AG20443 (cell line): Measurements from ENCODE around the gene TCERG1L.

Source experiments
- DNase-seq: peaks from one replicate; pipeline ENCODE4 v3.0.0; 2012; ENCODE audit warnings: low spot score, mixed read lengths

TCERG1L gene

GRCh38 chr10:131124945-131125344 is 186.6 kb downstream of the TCERG1L start:
- no peak for DNase-seq

GRCh38 chr10:131123496-131123895 is 188.0 kb downstream of the TCERG1L start:
- DNase-seq: no peak

GRCh38 chr10:131121511-131122035 is 189.9 kb downstream of the TCERG1L start:
- DNase-seq: no peak

GRCh38 chr10:131119626-131120355 is 191.7 kb downstream of the TCERG1L start:
- no peak for DNase-seq

GRCh38 chr10:131117416-131118212 is 193.9 kb downstream of the TCERG1L start:
- DNase-seq: no peak

GRCh38 chr10:131116991-131117375 is 194.5 kb downstream of the TCERG1L start:
- no peak for DNase-seq

GRCh38 chr10:131116216-131116990 is 195.1 kb downstream of the TCERG1L start:
- no peak for DNase-seq

- no peak for DNase-seq
Measured at GRCh38 chr10:131115801-131116200, 195.7 kb downstream of the TCERG1L start.

GRCh38 chr10:131115321-131115720 is 196.2 kb downstream of the TCERG1L start:
- no peak for DNase-seq

GRCh38 chr10:131114846-131115245 is 196.7 kb downstream of the TCERG1L start:
- DNase-seq: no peak

GRCh38 chr10:131113709-131114291 is 197.7 kb downstream of the TCERG1L start:
- no peak for DNase-seq

- no peak for DNase-seq
Measured at GRCh38 chr10:131113165-131113564, 198.4 kb downstream of the TCERG1L start.

- no peak for DNase-seq
Measured at GRCh38 chr10:131112691-131113090, 198.8 kb downstream of the TCERG1L start.

- DNase-seq: no peak
Measured at GRCh38 chr10:131111471-131112080, 199.9 kb downstream of the TCERG1L start.

- DNase-seq: no peak
Measured at GRCh38 chr10:131111007-131111406, 200.5 kb downstream of the TCERG1L start.

- no peak for DNase-seq
Measured at GRCh38 chr10:131110241-131110783, 201.2 kb downstream of the TCERG1L start.

GRCh38 chr10:131109726-131110125 is 201.8 kb downstream of the TCERG1L start:
- DNase-seq: no peak

- no peak for DNase-seq
Measured at GRCh38 chr10:131109291-131109690, 202.2 kb downstream of the TCERG1L start.

GRCh38 chr10:131107970-131108369 is 203.6 kb downstream of the TCERG1L start:
- DNase-seq: no peak

GRCh38 chr10:131102676-131103075 is 208.8 kb downstream of the TCERG1L start:
- DNase-seq: no peak

- no peak for DNase-seq
Measured at GRCh38 chr10:131102147-131102546, 209.4 kb downstream of the TCERG1L start.
